Endothelial cell of umbilical vein (primary cell): ENCODE measurements around the gene LAMB2. TPM values are rescaled to one million over a fixed set of nuclear protein-coding genes. Genes with fewer than 3 reads are reported as not detected.
A peak's percentile ranks its signal among the peaks of the same experiment; 100 is the strongest.

Experiments used
- BruUV-seq: library from RNA; stranded (reverse); fragments of 400-500 nt; replicated peaks from 2 replicates; lab custom pipeline; 2021; lab: Mats Ljungman, UMichigan
- CTCF ChIA-PET: fragments of 300-600, 350-600 bp; sonication (Branson Sonifier 250); formaldehyde crosslinking; loops from one replicate; lab custom pipeline; 2021; ENCODE audit warnings: antibody characterized with exemption, inconsistent platforms; lab: Charles Lee
- POLR2A ChIA-PET: fragments of 300-600, 350-600 bp; sonication (Branson Sonifier 250); formaldehyde crosslinking; loops from one replicate; lab custom pipeline; 2021; ENCODE audit warnings: antibody characterized with exemption, inconsistent platforms; lab: Charles Lee
- DNase-seq: peaks from one replicate; pipeline ENCODE4 v3.0.0-alpha.2; 2011; ENCODE audit warnings: low read depth, low spot score
- FAIRE-seq: peaks from 2 replicates; lab custom pipeline; 2011; peaks lifted over from hg19 to GRCh38; lab: Jason Lieb, UNC
- H2AFZ ChIP-seq: 2 replicates; pipeline ENCODE4 v1.6.0; 2012; ENCODE audit warnings: low read depth, low read length, control low read depth, inconsistent platforms
- H3K27ac ChIP-seq: 2 replicates; pipeline ENCODE4 v1.5.1; 2011; ENCODE audit warnings: low read depth, mild to moderate bottlenecking, control low read depth, low read length, moderate library complexity; ENCODE audit not compliant: insufficient read depth
- H3K27me3 ChIP-seq, 2 experiments: 2 replicates each; pipeline versions ENCODE4 v1.6.0 to v1.6.1; 2011; ENCODE audit warnings: low read length in 2 of 2, mixed read lengths in 1 of 2; ENCODE audit not compliant: control insufficient read depth in 2 of 2, insufficient read depth in 2 of 2
- H3K36me3 ChIP-seq, 2 experiments: 2 replicates in 1 of 2; 3 replicates in 1 of 2; pipeline ENCODE4 v1.5.1; 2011; ENCODE audit warnings: low read length in 2 of 2, mild to moderate bottlenecking in 1 of 2, moderate library complexity in 1 of 2; ENCODE audit not compliant: control insufficient read depth in 2 of 2, insufficient read depth in 2 of 2; ENCODE audit errors: extremely low read depth in 1 of 2
- H3K4me1 ChIP-seq: 3 replicates; pipeline ENCODE4 v1.5.1; 2011; ENCODE audit warnings: mild to moderate bottlenecking, low read length; ENCODE audit not compliant: control insufficient read depth, insufficient read depth; ENCODE audit errors: extremely low read depth
- H3K4me2 ChIP-seq: 2 replicates; pipeline ENCODE4 v1.6.1; 2011; ENCODE audit warnings: low read length, control low read depth, mixed read lengths; ENCODE audit not compliant: insufficient read depth
- H3K4me3 ChIP-seq, 3 experiments: fragments of 200-600 bp in 1 of 3; sonication (generic), shearing (Covaris generic) in 1 of 3; replicated peaks in 1 of 3; 2 replicates each; pipeline ENCODE4 v1.5.1; 2011 to 2016; ENCODE audit warnings: control low read depth in 3 of 3, low read length in 3 of 3, mild to moderate bottlenecking in 2 of 3, inconsistent platforms in 1 of 3, low read depth in 1 of 3, moderate library complexity in 1 of 3; ENCODE audit not compliant: insufficient read depth in 1 of 3
- H3K79me2 ChIP-seq: 2 replicates; pipeline ENCODE4 v1.6.0; 2012; ENCODE audit warnings: low read length, inconsistent platforms; ENCODE audit not compliant: control insufficient read depth, insufficient read depth
- H3K9ac ChIP-seq: replicated peaks from 2 replicates; pipeline ENCODE3; 2011; ENCODE audit warnings: low read length, control low read depth; ENCODE audit not compliant: insufficient read depth; ENCODE audit errors: extremely low read depth
- H3K9me1 ChIP-seq: replicated peaks from 3 replicates; pipeline ENCODE4 v1.6.0; 2011; ENCODE audit warnings: mild to moderate bottlenecking, low read length; ENCODE audit not compliant: control insufficient read depth, insufficient read depth; ENCODE audit errors: extremely low read depth
- H3K9me3 ChIP-seq: replicated peaks from 2 replicates; pipeline ENCODE4 v1.5.1; 2012; ENCODE audit warnings: low read length, inconsistent platforms; ENCODE audit not compliant: control insufficient read depth, insufficient read depth
- H4K20me1 ChIP-seq: replicated peaks from 2 replicates; pipeline ENCODE3; 2011; ENCODE audit warnings: mild to moderate bottlenecking, low read length; ENCODE audit not compliant: control insufficient read depth, insufficient read depth; ENCODE audit errors: extremely low read depth
- CTCF ChIP-seq, 2 donors: IDR thresholded peaks; 1 replicate in 1 of 2; 2 replicates in 1 of 2; pipeline ENCODE4 v1.5.1; 2011; ENCODE audit warnings: low read length in 2 of 2, mild to moderate bottlenecking in 2 of 2, moderate library complexity in 2 of 2, control low read depth in 1 of 2, inconsistent platforms in 1 of 2, low read depth in 1 of 2; ENCODE audit not compliant: insufficient read depth in 1 of 2; ENCODE audit errors: extremely low read depth in 1 of 2
- EZH2 ChIP-seq: IDR thresholded peaks from 2 replicates; pipeline ENCODE4 v1.6.1; 2012; ENCODE audit warnings: borderline replicate concordance, low read depth, mild to moderate bottlenecking, moderate library complexity, low read length, inconsistent platforms; ENCODE audit not compliant: severe bottlenecking
- FOS ChIP-seq: IDR thresholded peaks from 2 replicates; pipeline ENCODE4 v1.6.1; 2011; ENCODE audit warnings: mild to moderate bottlenecking, low read length, moderate library complexity, borderline replicate concordance; ENCODE audit not compliant: insufficient read depth
- GATA2 ChIP-seq: IDR thresholded peaks from 2 replicates; pipeline ENCODE4 v1.7.0; 2011; ENCODE audit warnings: low read depth, mild to moderate bottlenecking, moderate library complexity, mixed read lengths, low read length; ENCODE audit not compliant: insufficient read length, insufficient read depth
- JUN ChIP-seq: IDR thresholded peaks from 2 replicates; pipeline ENCODE4 v1.6.1; 2011; ENCODE audit warnings: borderline replicate concordance, low read depth; ENCODE audit not compliant: insufficient read length, insufficient read depth
- MAX ChIP-seq: IDR thresholded peaks from 2 replicates; pipeline ENCODE4 v1.6.1; 2011; ENCODE audit not compliant: insufficient read depth, insufficient read length
- MYC ChIP-seq: IDR thresholded peaks from one replicate; pipeline ENCODE4 v1.6.1; 2011; ENCODE audit warnings: mild to moderate bottlenecking, low read depth, low read length
- POLR2A ChIP-seq: IDR thresholded peaks from 2 replicates; pipeline ENCODE4 v1.6.1; 2012; ENCODE audit warnings: low read depth, mild to moderate bottlenecking, control low read depth, low read length
- POLR2AphosphoS5 ChIP-seq: IDR thresholded peaks from 2 replicates; pipeline ENCODE4 v1.6.1; 2012; ENCODE audit warnings: low read depth, mild to moderate bottlenecking, control low read depth, low read length, moderate library complexity; ENCODE audit not compliant: insufficient read depth
- dilution Hi-C: fragments of 300-500 bp; cut with MboI; formaldehyde crosslinking; loops from one replicate; pipeline ENCODE4 v1.15.0; 2019; ENCODE audit warnings: low sequenced_read_pairs; ENCODE audit not compliant: extremely low pct_ligation_motif_present
- intact Hi-C: fragments of 100-400 bp; cut with micrococcal nuclease; formaldehyde crosslinking; loops from one replicate; pipeline ENCODE4 v1.10.0; 2022
- polyA plus RNA-seq, 4 experiments: library from polyadenylated mRNA; depleted of rRNA in 3 of 4; stranded (reverse) in 3 of 4; unstranded in 1 of 4; fragments of >200 nt; gene quantifications; 2 replicates each; pipeline versions ENCODE4 v1.2.1 to v1.2.3, GENCODE V29; 2011 to 2012; ENCODE audit warnings: missing spikeins in 1 of 4
- total RNA-seq: library from RNA; stranded (reverse); gene quantifications from 2 replicates; pipeline ENCODE4 v1.2.3, GENCODE V29; 2021

Gene LAMB2
- total and polyA plus RNA-seq, 2 donors (not counting 3 experiments of a cell fraction or from before 2014, with no cell fraction given) = 423 to 764 TPM

- DNase-seq (no peak), FAIRE-seq (no peak)
- ChIA-PET POLR2A (no interaction called here), CTCF (interaction anchor here (0.6 to 8.5 kb wide), 36 partner anchors 10 to 299 kb away, joined by 3 to 87 read pairs (median 6); partner anchors contain the start of genes C3orf62, DAG1, LAMB2 and USP19)
- peak overlapping the region; percentile 67 for H3K4me2 ChIP-seq
- TF ChIP-seq POLR2A (no peak), MYC (no peak), CTCF (IDR thresholded peaks at IDR 0.05; ENCODE audit: extremely low read depth in 1 of 2, insufficient read depth in 1 of 2, low read depth in 1 of 2, low read length in 2 of 2) (no peak), JUN (no peak), GATA2 (no peak), MAX (no peak), FOS (no peak), EZH2 (no peak), POLR2AphosphoS5 (no peak)
- no TSS peak for BruUV-seq
- no peaks in the 10 kb centered on the region for H3K9me3 ChIP-seq
- dilution Hi-C loops (no loop called here), intact Hi-C loops (loop anchor here (1.0 to 2.0 kb wide), 7 partner anchors 38 to 279 kb away; partner anchors contain the start of genes C3orf62, LAMB2, QRICH1 and USP4)
- H3K9ac ChIP-seq = no peak overlapping the region
- no peak overlapping the region for H3K27ac ChIP-seq
- H3K36me3 ChIP-seq = peaks cover 0 to 14% of the 10 kb centered on the region in 2 experiments
- H3K4me3 ChIP-seq = peak overlapping the region in 1 of 3 experiments; percentile 94
- no peaks in the 10 kb centered on the region for H3K27me3 ChIP-seq
- no peaks in the 10 kb centered on the region for H3K9me1 ChIP-seq
- H2AFZ ChIP-seq = peak overlapping the region; percentile 72
- H4K20me1 ChIP-seq = no peaks in the 10 kb centered on the region
- peaks cover 25% of the 10 kb centered on the region for H3K4me1 ChIP-seq
- peaks cover 8% of the 10 kb centered on the region for H3K79me2 ChIP-seq
Measured at GRCh38 chr3:49170744-49171118, 37.9 kb upstream of the LAMB2 start.
